Breast epithelium (tissue), 3 donors: ENCODE data around the gene TSKS.

Experiments
- POLR2A ChIP-seq: fragments of 450-650 bp; IDR thresholded peaks from one replicate; pipeline ENCODE4 v1.6.1; 2016; ENCODE audit warnings: antibody characterized with exemption, mild to moderate bottlenecking, moderate library complexity
- TF ChIP-seq, protein P1 (sequence below), 3 donors: fragments of 450-650 bp; IDR thresholded peaks; one replicate each; pipeline ENCODE4 v1.5.1; 2016 to 2017; ENCODE audit warnings: antibody characterized with exemption in 3 of 3, mild to moderate bottlenecking in 3 of 3, moderate library complexity in 3 of 3

DNA sequence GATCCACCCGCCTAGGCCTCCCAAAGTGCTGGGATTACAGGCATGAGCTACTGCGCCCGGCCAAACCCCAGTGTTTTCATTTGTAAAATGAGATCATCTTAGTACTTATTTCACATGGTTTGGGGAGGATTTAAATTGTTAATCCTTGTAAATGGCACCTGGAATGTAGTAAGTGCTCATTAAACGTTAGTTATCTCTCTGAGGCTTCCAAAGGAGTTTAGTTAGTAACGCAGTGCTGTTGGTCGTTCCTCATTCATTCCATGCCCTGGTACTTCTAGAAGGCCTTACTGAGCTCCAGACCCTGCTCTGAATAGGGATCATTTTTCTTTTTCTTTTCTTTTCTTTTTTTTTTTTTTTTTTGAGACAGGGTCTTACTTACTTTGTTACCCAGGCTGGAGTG lies 67.0 kb downstream of the TSKS start:
- TF ChIP-seq, protein P1, sequence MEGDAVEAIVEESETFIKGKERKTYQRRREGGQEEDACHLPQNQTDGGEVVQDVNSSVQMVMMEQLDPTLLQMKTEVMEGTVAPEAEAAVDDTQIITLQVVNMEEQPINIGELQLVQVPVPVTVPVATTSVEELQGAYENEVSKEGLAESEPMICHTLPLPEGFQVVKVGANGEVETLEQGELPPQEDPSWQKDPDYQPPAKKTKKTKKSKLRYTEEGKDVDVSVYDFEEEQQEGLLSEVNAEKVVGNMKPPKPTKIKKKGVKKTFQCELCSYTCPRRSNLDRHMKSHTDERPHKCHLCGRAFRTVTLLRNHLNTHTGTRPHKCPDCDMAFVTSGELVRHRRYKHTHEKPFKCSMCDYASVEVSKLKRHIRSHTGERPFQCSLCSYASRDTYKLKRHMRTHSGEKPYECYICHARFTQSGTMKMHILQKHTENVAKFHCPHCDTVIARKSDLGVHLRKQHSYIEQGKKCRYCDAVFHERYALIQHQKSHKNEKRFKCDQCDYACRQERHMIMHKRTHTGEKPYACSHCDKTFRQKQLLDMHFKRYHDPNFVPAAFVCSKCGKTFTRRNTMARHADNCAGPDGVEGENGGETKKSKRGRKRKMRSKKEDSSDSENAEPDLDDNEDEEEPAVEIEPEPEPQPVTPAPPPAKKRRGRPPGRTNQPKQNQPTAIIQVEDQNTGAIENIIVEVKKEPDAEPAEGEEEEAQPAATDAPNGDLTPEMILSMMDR (IDR thresholded peaks at IDR 0.05) = no peak
- TF ChIP-seq POLR2A = no peak
